GM19239 (cell line): ENCODE data around the gene RBM20.
"Not testable (repeated sequence)": the region's sequence is repeated elsewhere in the genome, so short reads cannot be mapped to it uniquely, and the experiment has no call there.

Experiments
- DNase-seq: peaks from one replicate; pipeline ENCODE4 v3.0.0; 2011; ENCODE audit warnings: low spot score; ENCODE audit not compliant: insufficient read length
- FAIRE-seq: peaks from 2 replicates; lab custom pipeline; 2011; peaks lifted over from hg19 to GRCh38; lab: Jason Lieb, UNC

The RBM20 gene

DNA sequence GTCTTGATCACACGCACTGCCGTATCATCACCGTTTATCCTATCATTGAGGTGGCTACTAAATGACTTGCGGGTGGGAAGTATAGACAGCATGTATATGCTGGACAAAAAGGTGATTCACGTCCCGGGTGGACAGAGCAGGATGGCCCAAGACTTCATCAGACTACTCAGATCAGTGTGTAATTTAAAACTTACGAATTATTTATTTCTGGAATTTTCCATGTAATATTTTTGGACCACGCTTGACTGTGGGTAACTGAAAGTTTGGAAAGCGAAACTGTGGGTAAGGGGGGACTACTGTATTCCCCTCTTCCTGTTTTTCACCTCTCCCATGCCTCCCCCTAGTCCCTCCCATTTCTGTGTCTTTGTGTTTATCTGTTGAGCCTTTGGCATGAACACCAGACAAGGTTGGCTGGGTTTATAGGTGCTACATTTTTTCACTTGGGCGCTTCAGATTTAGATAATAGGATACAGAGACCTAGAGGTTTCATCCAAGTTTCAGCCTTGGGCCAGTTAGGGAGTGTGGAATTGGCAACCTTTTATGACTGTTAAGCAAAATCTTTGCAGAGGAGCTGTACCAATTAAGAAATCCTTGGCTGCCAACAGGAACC, 55.8 kb downstream of the RBM20 start:
- FAIRE-seq (no peak), DNase-seq (no peak)

DNA sequence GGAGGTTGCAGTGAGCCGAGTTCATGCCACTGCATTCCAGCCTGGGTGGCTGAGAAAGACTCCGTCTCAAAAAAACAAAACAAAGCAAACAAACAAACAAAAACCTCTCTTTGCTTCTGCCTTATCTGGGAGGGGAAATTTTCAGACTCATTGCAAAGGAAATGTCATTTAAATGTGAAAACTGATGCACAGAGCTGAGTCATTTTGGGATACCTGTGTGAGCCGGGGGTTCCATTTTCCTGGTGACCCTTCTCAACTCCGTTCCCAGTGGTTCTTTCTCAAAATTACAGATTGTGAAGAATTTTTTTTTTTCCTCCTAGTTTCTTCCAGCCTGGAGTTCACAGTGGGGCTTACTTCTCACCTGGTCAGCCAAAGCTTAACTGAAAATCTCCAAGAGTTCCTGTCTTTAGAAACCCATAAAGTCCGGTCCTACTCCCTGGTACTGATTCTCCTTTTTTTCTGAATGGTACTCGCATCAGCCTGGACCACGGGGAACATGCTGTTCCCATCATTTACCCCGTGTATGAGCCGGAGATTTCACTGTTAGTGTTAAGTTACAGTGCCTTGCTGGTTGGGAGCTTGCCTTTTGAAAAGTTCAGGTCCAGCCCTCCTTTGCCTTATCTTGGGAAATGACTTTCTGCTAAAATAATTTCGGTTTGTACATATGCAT, 56.9 kb downstream of the RBM20 start:
- DNase-seq (no peak), FAIRE-seq (no peak)

DNA sequence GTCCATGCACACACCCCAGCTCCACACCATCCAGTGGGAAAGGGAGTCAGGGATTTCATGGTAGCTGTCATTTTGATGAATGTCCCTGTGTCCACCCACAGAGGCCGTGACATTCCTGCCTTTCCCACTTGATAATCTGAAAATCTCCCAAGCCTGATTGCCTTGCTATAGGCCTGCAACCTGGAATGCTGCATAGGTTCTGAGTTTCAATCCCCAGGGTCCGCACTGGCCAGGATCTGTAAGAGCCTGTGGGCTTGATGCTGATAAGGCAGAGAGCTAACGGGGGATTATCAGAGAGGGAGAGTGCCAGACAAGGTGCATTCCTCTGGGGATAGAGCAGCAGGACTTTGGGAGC, 57.5 kb downstream of the RBM20 start:
- DNase-seq, result no peak
- no peak for FAIRE-seq

DNA sequence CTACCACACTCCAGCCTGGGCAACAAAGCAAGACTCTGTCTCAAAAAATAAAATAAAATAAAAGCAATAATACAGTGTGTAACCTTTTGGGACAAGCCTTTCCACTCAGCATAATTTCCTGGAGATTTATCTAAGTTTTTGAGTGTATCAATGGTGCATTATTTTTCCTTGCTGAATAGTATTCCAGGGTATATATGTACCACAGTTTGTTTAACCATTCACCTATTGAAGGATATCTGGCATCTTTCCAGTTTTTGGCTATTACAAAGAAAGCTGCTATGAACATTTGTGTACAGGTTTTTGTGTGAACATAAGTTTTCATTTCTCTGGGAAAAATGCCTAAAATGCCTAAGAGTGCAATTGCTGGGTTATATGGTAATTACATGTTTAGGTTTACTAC, 59.9 kb downstream of the RBM20 start:
- no peak for DNase-seq
- FAIRE-seq, result no peak

DNA sequence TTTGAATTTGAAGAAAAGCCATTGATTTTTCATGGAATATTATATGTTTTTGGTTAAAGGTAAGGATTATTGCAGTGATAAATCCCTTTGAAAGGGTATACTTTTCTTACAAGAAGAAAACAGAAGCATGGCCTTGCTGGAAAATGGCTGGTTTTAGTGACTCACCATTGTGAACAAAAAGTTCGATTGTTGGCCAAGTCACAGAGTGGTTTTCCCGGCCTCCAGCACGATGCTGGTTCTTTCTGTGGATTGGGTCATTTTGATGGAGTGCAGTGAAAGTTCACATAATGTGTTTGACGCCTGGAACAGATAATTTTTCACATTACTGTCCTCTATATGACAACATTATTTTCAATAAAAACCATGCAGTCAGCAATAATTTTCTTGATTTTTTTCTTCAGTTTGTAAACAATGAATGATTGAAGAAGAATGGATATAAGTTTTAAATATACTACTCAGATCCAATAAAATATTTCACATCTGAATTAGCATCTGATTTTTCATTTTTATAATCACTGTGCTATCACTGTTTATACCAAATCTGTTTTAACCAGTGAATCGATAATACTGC, 60.9 kb downstream of the RBM20 start:
- FAIRE-seq (no peak), DNase-seq (no peak)

DNA sequence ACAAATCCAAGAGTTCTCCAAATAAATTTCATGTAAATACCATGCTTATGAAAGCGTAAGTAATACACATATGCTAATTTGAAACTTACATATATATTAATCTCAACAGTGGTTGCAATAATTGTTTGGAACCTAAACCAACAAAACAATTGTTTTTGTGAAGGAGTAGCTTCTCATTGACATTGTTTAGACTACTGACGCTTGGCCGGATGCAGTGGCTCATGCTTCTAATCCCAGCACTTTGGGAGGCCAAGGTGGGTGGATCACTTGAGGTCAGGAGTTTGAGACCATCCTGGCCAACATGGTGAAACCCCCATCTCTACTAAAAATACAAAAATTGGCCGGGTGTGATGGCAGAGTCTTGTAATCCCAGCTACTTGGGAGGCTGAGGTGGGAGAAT, 61.5 kb downstream of the RBM20 start:
- not testable (repeated sequence) for DNase-seq, FAIRE-seq

DNA sequence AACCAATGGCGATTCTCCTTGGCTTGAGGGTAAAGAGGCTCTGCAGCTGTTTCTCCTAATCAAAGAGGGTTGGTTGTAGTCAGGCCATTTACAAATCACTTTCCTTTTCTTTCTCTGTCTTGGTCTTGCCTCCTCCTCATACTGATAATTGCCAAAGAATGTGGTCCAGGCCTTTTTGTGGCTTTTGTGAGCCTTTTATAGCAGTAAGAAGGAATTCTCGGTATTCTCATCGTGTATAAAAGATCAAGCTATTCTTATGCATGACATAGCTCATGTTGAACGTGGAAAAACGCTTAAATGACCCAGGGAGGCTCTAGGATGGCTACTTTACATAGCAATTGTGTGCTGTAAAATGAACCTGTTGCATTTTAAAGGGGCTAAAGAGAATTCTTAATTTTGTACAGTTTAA, 62.6 kb downstream of the RBM20 start:
- FAIRE-seq (no peak), DNase-seq (no peak)

DNA sequence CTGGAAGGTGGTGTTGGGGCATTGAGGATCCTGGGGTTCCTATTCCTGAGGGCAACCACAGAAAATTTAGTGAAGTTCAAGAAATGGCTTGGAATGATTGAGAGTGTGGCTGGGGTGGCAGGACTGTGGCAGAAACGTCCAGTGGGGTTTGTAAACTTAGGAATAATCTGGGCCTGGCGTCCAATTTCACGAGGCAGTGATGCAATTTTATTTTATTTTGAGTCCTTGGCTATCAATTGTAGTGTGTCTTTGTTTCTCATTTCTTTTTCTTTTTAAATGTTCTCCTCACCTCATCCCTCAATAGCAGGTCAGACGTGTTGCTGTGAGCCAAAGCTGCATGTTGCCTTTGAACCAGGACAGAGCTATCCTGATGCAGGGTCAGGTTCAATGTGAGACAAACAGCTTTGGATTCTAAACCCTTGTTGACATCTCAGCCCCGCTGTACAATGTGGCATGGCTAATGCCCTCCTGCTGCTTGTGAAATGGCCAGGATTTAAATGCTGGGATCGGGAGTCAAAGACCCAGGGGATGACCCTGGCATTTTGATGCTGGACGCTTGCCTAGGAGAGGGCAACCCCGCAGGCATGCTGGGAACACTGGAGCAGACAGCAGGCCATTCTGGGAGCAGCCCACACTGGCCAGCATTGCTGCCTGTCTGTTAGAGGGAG, 64.8 kb downstream of the RBM20 start:
- no peak for FAIRE-seq
- DNase-seq, result no peak

DNA sequence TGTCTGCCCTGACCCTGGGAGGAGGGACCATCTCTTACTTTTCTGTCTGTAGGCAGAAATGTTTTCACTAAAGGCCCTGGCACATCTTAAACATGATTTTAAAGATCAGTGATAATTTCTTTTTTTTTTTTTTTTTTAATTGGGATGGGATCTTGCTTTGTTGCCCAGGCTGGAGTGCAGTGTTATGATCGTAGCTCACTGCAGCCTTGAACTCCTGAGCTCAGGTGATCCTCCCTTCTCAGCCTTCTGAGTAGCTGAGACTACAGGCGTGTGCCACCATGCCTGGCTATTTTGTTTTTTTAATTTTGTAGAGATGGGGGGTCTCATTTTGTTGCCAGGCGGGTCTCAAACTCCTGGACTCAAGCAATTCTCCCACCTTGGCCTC, 65.3 kb downstream of the RBM20 start:
- DNase-seq, result no peak
- FAIRE-seq, result no peak

DNA sequence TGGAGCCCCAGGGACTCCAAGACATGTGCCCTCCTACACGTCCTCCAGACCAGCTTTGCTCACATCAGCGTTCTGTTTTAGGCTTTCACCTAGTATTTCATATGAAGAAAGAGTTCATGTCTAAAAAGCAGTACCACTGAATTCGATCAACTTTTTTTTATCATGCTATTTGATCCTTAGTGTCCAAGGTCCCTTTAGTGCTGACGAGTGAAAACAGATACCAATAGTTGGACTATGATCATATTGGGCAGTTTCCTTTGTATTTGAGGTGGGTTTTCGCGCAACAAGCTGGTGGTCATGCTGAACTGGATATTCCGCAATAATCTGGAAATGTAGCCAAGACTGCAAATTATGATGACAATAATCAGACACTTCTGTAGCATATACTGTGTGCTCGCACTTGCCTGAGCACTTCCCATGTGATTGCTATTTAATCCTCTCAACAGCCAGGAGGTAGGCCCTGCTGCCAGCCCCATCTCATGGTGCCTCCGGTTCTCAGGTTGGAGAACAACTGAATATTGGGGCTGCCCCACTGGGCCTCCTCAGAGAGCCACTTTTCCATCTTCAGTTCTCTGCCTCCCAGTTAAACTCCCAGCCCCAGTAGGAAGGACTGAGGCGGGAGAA, 65.9 kb downstream of the RBM20 start:
- DNase-seq (no peak), FAIRE-seq (no peak)

DNA sequence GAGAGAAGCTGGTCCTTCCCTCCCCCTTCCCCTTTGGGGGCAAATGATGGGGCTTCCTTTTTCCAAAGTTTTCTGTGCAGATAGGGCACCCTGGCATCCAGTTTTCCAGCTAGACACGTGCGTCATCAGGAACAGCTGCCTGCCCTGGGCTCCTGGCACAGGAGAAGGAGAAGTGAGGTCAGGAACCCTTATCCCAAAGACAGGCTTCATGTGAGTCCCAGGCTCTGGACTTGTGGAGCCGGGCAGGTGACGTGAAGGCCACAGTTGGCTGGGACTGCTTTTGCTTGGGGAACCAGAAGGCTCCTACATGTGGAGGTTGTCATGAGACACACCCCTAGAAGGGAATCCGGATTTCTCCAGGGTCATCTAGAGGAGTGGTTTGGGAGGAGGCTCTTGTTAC, 66.5 kb downstream of the RBM20 start:
- no peak for DNase-seq
- no peak for FAIRE-seq

DNA sequence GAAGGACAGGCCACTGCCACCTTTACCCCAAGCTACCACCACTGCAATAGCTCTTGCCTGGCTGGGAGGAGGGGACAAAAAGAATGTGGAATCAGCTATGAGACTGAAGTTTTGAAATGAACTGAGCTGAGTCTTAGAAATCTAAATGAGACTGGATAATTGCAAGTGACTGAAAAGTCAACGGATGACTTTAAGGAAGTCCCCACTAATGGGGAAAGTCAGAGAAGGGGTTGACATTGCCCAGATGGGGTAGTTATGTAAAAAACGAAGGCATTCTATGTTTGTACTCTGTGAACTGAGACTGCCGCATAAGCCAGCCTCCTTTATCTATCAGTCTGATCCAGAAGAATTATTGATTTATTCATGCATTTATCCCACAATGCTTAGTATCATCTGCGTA, 67.2 kb downstream of the RBM20 start:
- no peak for FAIRE-seq
- no peak for DNase-seq

DNA sequence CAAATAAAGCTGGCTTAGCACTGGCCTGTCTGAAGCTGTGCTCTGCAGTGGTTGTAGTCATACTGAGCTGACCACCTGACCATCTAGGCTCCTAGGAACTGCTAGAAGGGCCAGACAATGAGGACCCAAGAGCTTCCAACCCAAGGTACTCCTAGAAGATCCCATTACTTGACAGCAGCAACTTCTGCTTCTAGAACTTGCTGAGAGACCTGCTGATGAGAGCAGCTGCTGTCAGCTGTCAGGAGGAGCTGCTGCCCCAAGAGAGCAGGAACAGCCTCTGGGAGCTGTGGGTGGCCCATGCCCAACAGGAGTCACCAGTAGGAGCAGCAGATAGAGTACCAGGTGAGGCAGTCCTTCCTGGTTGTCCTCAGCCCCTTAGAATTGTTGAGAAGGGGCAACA, 70.2 kb downstream of the RBM20 start:
- FAIRE-seq, result no peak
- no peak for DNase-seq

DNA sequence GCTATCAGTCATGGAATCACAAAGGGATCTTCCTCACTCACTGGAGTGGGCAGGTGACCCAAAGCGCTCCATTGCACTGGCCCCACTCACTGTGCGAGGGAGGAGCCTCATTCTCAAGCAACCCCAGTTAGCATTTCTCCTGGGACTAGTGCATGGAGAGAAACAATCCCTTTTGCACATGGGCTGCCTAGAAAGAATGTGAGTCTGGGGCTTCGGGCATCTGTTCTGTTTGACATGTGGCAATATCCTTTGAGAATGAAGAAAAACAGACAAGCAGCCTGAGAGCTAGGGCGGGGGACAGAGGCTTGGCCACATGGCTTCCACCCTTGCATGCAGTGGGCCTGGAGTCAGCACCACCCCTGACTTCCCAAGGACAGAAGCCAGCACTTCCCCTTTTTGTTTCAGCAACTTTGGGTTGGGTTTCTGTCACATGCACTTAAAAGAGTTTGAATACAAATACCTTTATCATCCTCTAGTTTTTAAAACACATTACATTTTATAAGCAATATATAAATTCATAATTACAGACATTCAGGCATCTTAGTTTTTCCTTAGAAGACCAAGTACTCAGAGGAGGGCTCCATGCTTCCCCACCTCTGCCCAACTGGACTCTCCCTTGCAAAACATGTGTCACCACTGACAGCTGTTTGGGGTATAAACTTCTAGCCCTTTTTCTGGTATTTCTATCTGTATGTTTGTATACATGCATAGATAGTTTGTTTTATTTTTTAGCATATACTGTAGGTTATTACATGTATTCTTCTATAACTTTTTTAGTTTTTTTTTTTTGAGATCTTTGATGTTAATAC, 73.8 kb downstream of the RBM20 start:
- FAIRE-seq, result no peak

DNA sequence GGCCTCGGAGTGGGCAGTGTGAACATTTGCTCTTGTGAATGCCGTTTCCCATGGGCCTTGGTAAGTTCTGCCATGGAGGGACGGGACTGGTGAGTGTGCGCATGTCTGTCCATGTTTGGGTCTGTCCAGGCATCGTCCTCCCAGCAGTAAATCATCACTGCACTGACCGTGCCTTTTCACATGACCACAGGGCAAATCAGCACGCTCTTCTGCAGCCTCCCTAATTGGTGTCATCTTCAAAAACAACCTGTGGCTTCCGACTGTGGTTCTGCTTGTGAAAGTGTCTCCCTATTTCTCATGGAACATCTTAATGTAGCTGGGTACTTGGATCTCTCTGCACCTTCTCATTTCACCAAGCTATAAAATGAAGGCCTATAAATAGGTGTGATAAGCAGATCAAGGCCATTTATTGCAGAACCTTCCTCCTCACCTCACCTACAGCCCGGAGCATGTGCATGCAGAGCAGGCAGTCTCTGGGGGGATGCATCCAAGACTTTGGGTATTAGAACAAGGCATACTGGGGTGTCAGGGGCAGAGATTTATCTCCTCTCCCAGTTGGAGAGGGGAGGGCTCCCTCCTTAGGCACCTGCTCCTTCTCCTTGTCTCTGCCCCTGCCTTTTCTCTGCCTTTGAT, 77.4 kb downstream of the RBM20 start:
- no peak for FAIRE-seq

More for the DNA sequence above, 73.8 kb downstream of the RBM20 start:
- DNase-seq, result no peak

DNA sequence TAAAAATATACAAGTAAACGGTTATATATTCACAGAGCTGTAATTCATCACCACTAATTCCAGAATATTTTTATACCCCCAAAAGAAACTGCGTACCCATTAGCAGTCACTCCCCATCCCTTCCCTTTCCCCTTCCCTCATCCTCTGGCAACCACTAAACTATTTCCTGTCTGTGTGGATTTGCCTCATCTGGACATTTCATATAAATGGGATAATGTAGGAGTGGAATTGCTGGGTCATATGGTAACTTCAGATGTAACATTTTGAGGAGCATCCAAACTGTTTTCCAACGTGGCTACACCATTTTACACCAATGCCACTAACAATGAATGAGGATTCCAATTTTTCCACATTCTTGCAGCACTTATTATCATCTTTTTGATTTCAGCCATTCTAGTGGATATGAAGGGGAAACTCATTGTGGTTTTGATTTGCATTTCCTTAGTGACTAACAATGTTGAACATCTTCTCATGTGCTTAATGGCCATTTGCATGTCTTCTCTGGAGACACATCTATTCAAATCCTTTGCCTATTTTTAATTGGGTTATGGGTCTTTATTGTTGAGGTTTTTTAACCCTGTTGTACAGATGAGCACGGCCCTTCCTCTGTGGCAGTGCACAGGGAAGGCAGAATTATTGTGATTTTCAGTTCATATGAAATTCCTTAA, 79.2 kb downstream of the RBM20 start:
- DNase-seq, result no peak
- FAIRE-seq, result no peak

More for the DNA sequence above, 77.4 kb downstream of the RBM20 start:
- DNase-seq, result no peak

DNA sequence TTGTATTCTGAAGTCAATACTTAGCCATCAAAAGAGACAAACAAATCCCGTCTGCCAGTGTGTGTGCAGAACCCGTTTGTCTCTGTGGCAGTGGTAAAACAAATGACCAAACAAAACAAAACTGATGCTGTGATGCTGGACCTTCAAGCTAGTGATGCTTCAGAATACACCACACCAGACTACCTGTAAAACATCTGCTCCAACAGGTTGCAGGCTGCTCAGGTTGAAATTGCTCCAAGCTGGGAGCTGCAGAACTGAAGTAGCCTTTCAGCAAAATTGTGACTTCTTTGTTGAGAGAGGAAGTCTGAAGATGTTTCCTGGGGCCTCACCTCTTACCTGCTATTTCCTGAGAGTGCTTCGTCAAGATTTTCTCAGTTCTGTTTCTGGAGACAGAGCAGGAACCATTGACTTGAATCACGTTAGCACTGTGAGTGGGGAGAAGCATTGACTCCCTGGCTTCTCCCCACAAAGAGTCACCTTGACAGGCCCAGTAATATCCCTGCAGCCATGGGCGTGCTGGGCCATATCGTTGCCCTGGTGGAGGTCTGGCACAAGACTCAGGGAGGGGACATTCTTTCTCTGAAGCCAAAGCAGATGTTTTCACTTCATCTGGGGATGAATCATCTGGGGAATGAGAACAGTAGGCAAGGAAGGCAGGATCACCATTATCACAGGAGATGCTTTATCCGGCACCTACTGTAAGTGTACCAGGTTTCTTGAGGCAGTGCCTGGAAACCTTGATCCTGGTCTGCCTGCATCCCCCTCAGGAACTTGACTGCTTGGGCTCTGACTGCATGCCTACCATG, 80.2 kb downstream of the RBM20 start:
- FAIRE-seq, result peak; percentile 91

DNA sequence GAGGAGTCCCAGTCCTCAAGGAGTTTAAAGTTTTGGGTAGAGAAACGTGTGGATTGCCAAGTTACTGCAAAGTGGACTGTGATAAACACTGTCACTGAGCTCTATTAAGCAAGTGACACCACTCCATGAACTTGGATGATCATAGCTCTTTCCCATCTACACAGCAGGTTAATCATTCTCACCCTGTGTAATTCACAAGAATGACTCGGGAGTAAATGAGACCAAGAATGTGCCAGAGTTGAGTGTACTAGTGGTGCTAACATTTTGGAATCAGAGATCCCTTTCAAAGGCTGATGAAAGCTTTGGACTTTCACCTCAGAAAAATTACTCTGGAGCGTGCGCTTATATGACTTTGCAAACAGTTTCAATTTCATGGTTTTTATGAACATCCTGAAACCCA, 80.8 kb downstream of the RBM20 start:
- no peak for DNase-seq
- no peak for FAIRE-seq

More for the DNA sequence above, 80.2 kb downstream of the RBM20 start:
- DNase-seq, result peak; percentile 24
